GM13977 (cell line): Measurements from ENCODE around the gene STXBP2.

Source experiments
- DNase-seq: peaks from one replicate; pipeline ENCODE4 v3.0.0; 2012; ENCODE audit warnings: low spot score
- in situ Hi-C: fragments of 300-500 bp; cut with MboI; formaldehyde crosslinking; loops from one replicate; pipeline ENCODE4 v1.12.0; 2022; ENCODE audit warnings: low sequenced_read_pairs, low pct_unique_long_range_greater_than_20kb, mixed read lengths, inconsistent platforms; ENCODE audit not compliant: unreplicated experiment
- TF ChIP-seq, protein P1 (sequence below): IDR thresholded peaks from 2 replicates; pipeline ENCODE4 v1.5.1; 2012; ENCODE audit warnings: mild to moderate bottlenecking, control low read depth; ENCODE audit not compliant: insufficient read depth; ENCODE audit errors: extremely low read depth, missing control alignments

STXBP2 gene

DNA sequence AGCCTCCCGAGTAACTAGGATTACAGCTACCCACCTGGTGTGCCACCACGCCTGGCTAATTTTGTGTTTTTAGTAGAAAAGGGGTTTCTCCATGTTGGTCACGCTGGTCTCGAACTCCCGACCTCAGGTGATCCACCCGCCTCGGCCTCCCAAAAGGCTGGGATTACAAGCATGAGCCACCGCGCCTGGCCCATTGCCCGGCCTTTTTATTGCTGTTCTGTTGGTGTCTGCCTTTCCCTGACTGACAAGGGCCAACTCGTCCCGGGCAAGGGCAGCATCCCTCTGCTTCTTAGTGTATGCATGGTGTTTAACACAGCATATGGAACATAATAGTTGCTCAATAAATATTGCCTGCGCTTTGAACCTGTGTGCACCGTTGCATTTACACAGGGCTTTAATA, 25.7 kb downstream of the STXBP2 start:
- TF ChIP-seq, protein P1, sequence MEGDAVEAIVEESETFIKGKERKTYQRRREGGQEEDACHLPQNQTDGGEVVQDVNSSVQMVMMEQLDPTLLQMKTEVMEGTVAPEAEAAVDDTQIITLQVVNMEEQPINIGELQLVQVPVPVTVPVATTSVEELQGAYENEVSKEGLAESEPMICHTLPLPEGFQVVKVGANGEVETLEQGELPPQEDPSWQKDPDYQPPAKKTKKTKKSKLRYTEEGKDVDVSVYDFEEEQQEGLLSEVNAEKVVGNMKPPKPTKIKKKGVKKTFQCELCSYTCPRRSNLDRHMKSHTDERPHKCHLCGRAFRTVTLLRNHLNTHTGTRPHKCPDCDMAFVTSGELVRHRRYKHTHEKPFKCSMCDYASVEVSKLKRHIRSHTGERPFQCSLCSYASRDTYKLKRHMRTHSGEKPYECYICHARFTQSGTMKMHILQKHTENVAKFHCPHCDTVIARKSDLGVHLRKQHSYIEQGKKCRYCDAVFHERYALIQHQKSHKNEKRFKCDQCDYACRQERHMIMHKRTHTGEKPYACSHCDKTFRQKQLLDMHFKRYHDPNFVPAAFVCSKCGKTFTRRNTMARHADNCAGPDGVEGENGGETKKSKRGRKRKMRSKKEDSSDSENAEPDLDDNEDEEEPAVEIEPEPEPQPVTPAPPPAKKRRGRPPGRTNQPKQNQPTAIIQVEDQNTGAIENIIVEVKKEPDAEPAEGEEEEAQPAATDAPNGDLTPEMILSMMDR = no peak
- in situ Hi-C loops = loop anchor here (10.0 kb wide), 1 partner anchor 142 kb away; no protein-coding TSS in a partner anchor
- DNase-seq = no peak

DNA sequence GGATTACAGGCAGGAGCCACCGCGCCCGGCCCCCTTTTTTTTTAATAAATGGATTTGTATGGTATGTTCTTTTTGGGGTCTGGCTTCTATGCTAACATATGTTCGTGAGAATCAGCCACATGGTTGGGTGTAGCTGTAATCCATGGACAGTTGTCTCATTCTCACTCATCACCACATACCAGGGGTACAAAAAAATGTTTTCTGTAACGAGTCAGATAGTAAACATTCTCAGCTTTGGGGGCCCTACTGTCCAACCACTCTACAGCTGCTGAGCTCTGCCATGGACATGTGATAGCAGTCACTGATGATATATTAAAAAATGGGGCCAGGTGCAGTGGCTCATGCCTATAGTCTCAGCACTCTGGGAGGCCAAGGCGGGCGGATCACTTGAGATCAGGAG, 26.8 kb downstream of the STXBP2 start:
- no peak for DNase-seq
- TF ChIP-seq, protein P1 = no peak
- in situ Hi-C loops = loop anchor here (10.0 kb wide), 1 partner anchor 141 kb away; no protein-coding TSS in a partner anchor

DNA sequence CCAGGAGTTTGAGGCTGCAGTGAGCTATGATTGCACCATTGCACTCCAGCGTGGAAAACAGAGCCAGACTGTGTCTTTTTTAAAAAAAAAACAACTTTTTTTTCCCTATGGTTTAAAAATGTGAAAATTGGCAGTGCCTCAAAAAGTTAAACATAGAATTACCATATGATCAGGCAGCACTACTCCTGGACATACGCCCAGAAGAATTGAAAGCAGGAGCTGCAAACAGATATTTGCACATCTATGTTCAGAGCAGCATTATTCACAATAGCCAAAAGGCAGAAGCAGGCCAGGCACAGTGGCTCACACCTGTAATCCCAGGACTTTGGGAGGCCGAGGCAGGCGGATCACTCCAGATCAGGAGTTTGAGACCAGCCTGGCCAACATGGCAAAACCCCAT, 28.2 kb downstream of the STXBP2 start:
- in situ Hi-C loops = loop anchor here (10.0 kb wide), 1 partner anchor 140 kb away; no protein-coding TSS in a partner anchor
- no peak for DNase-seq
- TF ChIP-seq, protein P1 = no peak

DNA sequence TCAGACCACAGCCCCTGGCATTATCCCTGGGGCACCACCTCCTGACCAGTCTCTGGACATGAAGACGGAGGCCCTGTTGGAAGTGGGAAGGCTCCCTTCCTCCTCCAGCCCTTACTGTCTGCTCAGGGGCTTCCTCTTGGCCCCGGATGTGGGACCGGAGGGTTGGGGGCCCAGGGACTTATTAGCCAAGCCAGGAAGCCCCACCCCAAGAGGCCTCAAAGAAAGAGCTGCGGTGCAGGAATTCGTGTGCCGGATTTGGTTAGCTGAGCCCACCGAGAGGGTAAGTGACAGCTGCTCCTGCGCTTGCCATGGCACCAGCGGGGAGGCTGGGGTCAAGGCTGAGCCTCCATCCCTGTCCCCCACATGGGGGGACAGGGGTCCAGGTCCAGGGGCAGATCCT, 31.9 kb downstream of the STXBP2 start, which contains the start of gene RETN:
RETN (plus strand) TSS at position 208 of the 400 bp plus-strand sequence. CDS start 278 bp downstream, outside the sequence.
- TF ChIP-seq, protein P1 = no peak
- no peak for DNase-seq
- in situ Hi-C loops = loop anchor here (10.0 kb wide), 1 partner anchor 136 kb away; no protein-coding TSS in a partner anchor

DNA sequence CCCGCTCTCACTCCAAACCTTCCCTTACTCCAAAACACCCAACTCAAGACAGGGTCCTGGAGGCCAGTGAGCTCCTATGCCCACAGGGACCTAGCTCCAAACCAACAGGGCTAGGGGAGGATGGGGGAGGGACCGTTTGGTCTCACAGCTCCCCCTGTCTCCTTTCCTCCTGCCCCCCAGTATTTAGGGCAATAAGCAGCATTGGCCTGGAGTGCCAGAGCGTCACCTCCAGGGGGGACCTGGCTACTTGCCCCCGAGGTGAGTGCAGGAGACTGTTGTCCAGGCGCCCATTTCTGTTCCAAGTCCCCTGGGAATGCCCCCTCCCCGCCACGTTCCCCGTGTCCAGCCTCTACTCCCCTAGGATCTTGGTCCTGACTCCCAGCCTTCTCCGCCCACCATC, 32.7 kb downstream of the STXBP2 start:
- DNase-seq = no peak
- TF ChIP-seq, protein P1 = no peak
- in situ Hi-C loops = loop anchor here (10.0 kb wide), 1 partner anchor 135 kb away; no protein-coding TSS in a partner anchor

DNA sequence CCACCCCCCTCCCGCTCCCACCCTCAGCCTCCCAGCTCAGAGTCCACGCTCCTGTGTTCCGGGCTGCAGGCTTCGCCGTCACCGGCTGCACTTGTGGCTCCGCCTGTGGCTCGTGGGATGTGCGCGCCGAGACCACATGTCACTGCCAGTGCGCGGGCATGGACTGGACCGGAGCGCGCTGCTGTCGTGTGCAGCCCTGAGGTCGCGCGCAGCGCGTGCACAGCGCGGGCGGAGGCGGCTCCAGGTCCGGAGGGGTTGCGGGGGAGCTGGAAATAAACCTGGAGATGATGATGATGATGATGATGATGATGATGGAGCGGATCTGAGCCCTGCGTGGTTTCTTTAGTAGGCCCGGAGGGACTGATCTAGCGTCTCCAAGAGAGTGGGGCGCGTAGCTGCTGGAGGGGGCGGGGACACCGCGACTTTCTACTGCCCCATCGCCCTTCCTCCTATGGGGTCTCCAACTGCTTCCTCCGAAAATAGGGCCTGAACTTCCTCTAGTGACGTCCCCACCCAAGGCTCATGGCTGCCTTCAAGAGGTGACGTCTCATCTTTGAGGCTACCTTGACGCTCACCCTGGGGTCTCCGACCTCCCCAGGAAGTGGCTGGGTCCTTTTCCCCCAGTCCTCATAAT, 33.4 kb downstream of the STXBP2 start:
- peak; percentile 45 for DNase-seq
- TF ChIP-seq, protein P1 = no peak
- in situ Hi-C loops = no loop called here
